Neural progenitor cell (in vitro differentiated cells): Measurements from ENCODE around the gene UBXN11.

Source experiments
- CTCF ChIP-seq: fragments of 200-600 bp; sonication (generic); IDR thresholded peaks from 2 replicates; pipeline ENCODE4 v1.5.1; 2017; ENCODE audit warnings: antibody characterized with exemption, mild to moderate bottlenecking
- EZH2 ChIP-seq: fragments of 200-600 bp; sonication (generic); IDR thresholded peaks from 2 replicates; pipeline ENCODE4 v1.6.1; 2017; ENCODE audit warnings: antibody characterized with exemption, mild to moderate bottlenecking, moderate library complexity
- EZH2phosphoT487 ChIP-seq: fragments of 200-600 bp; sonication (generic); IDR thresholded peaks from 2 replicates; pipeline ENCODE4 v1.6.1; 2017; ENCODE audit warnings: antibody characterized with exemption

- TF ChIP-seq CTCF (no peak), EZH2 (no peak), EZH2phosphoT487 (no peak)
Observed at GRCh38 chr1:26350343-26350700, 43.9 kb upstream of the UBXN11 start.
